ENCODE measurements around the gene STK38.
"Not testable (repeated sequence)": the region's sequence is repeated elsewhere in the genome, so short reads cannot be mapped to it uniquely, and the experiment has no call there.

- not testable (repeated sequence) for TF ChIP-seq EZH2phosphoT487 (IDR thresholded peaks at IDR 0.05; ENCODE audit: low read depth); CTCF (IDR thresholded peaks at IDR 0.05; ENCODE audit: low read depth, low read length)
Observed at GRCh38 chr6:36452897-36453296, 94.4 kb downstream of the STK38 start.

All from OCI-LY3 (cell line).